WTC11 (cell line): ENCODE results near the gene ARHGEF10L.

Experiments
- MAX ChIP-seq: sonication (generic); formaldehyde crosslinking; IDR thresholded peaks from 2 replicates; pipeline ENCODE4 v1.8.0; 2022; ENCODE audit warnings: mild to moderate bottlenecking, missing genetic modification reagents
- TF ChIP-seq, protein P1 (sequence below): fragments of 200-600 bp; IDR thresholded peaks from 2 replicates; pipeline ENCODE4 v1.8.0; 2022; ENCODE audit warnings: antibody characterized with exemption
- TF ChIP-seq, protein P2 (sequence below): sonication (generic); formaldehyde crosslinking; IDR thresholded peaks from 2 replicates; pipeline ENCODE4 v1.8.1; 2023; ENCODE audit warnings: mild to moderate bottlenecking, missing genetic modification reagents, moderate library complexity
- TF ChIP-seq, protein P3 (sequence below): fragments of 250-450 bp; sonication (Bioruptor Pico); IDR thresholded peaks from 2 replicates; pipeline ENCODE4 v1.9.0; 2021; ENCODE audit warnings: mild to moderate bottlenecking

DNA sequence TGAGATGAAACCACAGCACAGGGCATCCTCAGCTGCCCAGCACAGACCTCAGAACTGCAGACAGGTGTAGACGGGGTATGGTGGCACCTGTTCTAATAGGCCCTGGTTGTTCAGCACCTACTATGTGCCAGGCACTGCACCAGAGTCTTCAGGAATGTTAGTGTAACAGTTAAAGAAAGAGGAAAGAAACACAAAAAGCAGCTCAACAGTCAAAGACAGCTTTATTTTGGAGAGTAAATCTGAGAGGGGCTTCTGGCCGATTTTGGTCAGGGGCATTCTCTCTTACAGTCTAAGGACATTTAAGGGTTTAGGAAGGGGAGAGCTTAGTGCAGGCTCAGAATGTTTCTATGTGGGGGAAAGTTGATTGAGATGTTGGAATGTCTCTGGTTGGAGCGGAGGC lies 170.5 kb downstream of the ARHGEF10L start:
- no peak for TF ChIP-seq MAX (CRISPR knock-in tag)
- TF ChIP-seq, protein P1, sequence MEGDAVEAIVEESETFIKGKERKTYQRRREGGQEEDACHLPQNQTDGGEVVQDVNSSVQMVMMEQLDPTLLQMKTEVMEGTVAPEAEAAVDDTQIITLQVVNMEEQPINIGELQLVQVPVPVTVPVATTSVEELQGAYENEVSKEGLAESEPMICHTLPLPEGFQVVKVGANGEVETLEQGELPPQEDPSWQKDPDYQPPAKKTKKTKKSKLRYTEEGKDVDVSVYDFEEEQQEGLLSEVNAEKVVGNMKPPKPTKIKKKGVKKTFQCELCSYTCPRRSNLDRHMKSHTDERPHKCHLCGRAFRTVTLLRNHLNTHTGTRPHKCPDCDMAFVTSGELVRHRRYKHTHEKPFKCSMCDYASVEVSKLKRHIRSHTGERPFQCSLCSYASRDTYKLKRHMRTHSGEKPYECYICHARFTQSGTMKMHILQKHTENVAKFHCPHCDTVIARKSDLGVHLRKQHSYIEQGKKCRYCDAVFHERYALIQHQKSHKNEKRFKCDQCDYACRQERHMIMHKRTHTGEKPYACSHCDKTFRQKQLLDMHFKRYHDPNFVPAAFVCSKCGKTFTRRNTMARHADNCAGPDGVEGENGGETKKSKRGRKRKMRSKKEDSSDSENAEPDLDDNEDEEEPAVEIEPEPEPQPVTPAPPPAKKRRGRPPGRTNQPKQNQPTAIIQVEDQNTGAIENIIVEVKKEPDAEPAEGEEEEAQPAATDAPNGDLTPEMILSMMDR, result no peak
- TF ChIP-seq, protein P2, sequence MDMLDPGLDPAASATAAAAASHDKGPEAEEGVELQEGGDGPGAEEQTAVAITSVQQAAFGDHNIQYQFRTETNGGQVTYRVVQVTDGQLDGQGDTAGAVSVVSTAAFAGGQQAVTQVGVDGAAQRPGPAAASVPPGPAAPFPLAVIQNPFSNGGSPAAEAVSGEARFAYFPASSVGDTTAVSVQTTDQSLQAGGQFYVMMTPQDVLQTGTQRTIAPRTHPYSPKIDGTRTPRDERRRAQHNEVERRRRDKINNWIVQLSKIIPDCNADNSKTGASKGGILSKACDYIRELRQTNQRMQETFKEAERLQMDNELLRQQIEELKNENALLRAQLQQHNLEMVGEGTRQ (CRISPR knock-in tag), result no peak
- TF ChIP-seq, protein P3, sequence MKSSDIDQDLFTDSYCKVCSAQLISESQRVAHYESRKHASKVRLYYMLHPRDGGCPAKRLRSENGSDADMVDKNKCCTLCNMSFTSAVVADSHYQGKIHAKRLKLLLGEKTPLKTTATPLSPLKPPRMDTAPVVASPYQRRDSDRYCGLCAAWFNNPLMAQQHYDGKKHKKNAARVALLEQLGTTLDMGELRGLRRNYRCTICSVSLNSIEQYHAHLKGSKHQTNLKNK (CRISPR knock-in tag), result no peak
